GM18873 (cell line): ENCODE results near the gene ABCC6.

Experiments used
- ATAC-seq: cut with Tn5 transposase; IDR thresholded peaks from one replicate; pipeline ENCODE4 v1.9.1; 2021; ENCODE audit warnings: mild to moderate bottlenecking, moderate library complexity, moderate number of reproducible peaks; ENCODE audit not compliant: unreplicated experiment, low FRiP score

The ABCC6 gene

DNA sequence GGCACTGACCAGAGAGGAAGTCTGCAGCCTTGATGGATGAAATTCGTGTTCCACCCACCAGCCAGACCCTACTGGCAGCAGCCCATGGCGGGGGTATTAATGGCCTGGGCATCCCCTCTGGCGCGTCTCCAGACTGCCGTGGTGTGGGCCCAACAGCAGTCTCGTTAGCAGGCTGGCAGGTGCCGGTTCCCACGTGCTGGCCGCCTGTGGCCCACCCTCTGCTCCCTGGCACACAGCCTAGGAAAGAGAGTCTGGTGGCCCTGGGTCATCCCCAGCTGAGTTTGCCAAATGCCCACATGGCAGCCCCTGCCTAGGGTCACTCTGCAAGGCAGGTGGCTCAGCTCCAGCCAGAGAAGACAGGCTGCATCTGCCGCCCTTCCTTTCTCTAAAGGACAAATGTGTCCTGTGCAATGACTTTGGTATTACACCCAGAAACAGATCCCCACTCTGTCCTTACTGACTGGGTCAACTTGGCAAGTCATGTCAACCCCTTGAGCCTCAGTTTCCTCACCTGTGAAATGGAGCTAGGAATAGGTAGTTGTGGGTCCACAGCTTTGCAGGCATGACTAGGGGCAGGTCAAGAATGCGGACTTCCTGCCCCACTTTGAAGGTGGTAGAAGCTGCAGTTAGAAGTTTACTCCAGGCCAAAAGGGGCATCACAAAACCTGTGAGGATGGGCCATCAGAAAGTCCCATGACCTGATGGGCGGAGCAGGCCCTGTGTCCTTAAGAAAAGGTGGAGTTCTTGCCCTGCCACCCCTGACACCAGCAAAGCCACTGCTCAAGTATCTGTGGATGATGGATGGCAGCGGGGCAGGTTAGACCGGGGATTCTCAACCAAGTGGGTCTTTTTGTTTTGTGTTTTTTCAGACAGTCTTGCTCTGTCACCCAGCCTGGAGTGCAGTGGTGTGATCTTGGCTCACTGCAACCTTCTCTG lies 76.6 kb downstream of the ABCC6 start:
- ATAC-seq: no peak

DNA sequence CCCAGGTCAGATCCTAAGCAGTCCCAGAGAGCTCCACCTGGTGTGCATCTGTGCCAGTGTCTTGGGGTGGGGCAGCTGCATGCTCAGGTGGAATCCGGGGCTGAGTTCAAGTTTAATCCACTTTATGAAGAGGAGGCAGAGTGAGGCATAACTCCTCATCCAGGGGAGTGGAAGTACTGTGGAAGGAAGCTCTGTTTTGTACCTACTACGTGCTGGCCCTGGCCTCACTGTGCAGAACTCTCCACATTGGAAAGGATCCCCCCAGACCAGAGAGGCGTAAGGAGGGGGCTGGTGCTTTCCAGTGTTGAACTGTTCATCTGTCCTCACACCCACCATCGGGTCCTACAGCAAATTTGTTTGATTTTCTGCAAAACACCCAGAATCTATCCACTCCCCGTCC lies 78.0 kb downstream of the ABCC6 start:
- ATAC-seq: no peak

GRCh38 chr16:16144416-16144815 lies 78.9 kb downstream of the ABCC6 start:
- ATAC-seq: no peak

- ATAC-seq: no peak
Observed at GRCh38 chr16:16143931-16144330, 79.4 kb downstream of the ABCC6 start.

DNA sequence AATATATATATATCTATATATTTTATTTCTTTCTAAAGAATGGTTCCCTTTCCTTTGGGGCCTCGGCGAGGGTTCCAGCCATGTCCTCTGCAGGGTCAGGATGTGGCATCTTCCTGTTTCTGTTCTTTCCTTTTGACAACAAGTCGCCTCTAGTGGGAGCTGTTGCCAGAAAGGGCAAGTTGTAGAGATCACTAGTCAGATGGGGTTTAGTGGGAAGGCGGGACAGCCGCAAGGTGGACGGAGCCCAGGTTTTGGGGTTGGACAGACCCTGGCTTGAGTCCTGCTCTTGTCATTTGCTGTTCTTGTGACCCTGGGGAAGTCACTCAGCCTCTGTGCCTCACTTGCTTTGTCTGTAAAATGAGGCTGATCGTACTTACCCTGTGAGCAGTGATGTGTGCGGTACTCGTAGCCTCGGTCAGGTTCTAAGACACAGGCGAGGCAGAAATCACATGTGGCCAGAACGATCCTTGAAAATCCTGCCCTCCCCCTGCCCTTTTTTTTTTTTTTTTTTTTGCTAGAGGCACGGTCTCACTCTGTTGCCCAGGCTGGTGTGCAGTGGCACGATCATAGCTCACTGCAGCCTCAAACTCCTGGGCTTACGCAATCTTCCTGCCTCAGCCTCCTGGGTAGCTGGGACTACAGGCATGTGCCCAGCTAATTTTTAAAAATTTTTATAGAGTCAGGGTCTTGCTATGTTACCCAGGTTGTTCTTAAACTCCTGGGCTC lies 80.1 kb downstream of the ABCC6 start:
- no peak for ATAC-seq

GRCh38 chr16:16141784-16142396 lies 81.4 kb downstream of the ABCC6 start:
- ATAC-seq: no peak

DNA sequence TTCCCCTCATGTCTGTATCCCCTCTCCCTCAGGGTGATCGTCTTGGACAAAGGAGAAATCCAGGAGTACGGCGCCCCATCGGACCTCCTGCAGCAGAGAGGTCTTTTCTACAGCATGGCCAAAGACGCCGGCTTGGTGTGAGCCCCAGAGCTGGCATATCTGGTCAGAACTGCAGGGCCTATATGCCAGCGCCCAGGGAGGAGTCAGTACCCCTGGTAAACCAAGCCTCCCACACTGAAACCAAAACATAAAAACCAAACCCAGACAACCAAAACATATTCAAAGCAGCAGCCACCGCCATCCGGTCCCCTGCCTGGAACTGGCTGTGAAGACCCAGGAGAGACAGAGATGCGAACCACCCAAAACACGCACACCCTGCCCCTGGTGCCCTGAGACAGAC lies 82.2 kb downstream of the ABCC6 start:
- ATAC-seq: no peak

DNA sequence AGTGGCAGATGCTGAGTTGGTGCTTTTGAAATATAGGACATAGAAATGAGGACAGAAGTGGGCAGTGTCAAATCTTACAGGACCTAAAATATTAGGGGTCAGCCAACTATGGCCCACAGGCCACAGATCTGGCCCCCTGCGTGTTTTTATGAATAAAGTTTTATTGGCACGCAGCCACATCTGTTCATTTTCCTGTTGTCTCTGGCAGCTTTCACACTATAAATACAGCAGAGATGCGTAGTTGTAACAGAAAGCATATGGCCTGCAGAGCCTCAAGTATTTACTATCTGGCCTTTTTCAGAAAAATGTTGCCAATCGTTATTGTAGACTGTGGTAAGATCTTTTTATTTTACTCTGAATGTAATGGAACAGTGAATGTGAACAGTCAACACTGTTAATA lies 82.8 kb downstream of the ABCC6 start:
- ATAC-seq: no peak

DNA sequence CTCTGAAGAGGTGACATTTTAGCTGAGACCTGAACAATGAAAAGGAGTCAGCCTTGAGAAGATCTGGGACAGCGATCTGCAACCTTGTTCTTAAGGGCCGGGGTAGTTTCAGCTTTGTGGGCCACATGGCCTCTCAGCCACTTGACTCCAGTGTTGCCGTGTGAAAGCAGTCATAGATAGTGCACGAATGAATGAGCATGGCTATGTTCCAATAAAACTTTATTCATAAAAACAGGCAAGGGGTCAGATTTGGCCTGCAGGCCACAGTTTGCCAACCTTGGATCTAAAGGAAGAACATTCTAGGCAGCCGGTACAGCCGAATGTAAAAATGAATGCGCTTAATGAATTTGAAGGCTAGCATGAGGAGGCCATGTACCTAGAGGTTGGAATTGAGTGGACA lies 83.5 kb downstream of the ABCC6 start:
- ATAC-seq: no peak

- no peak for ATAC-seq
Observed at GRCh38 chr16:16139061-16139460, 84.2 kb downstream of the ABCC6 start.

- no peak for ATAC-seq
Observed at GRCh38 chr16:16138034-16138635, 85.2 kb downstream of the ABCC6 start.

GRCh38 chr16:16137110-16137509 lies 86.2 kb downstream of the ABCC6 start:
- ATAC-seq: no peak

GRCh38 chr16:16136588-16136987 lies 86.7 kb downstream of the ABCC6 start:
- no peak for ATAC-seq

GRCh38 chr16:16133943-16134604 lies 89.2 kb downstream of the ABCC6 start:
- ATAC-seq: no peak

- ATAC-seq: no peak
Observed at GRCh38 chr16:16131659-16132058, 91.6 kb downstream of the ABCC6 start.

DNA sequence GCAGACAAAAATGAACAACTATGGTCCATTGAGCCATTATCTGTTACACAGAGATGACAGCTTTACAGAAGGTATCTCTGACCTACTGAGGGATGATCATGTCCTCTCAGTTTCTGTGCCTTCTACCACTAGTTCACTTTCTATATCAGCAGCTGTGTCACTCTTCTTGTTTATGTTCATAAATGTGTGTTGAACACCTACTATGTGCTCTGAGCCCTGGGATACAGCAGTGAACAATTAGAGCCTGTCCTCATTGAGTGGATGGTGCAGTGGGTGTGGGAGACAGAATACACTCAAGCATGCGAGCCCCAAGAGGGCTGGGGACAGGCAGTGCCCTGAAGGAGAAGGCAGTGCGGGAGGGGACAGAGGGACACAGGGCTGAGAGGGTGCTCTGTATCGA lies 92.1 kb downstream of the ABCC6 start:
- no peak for ATAC-seq

DNA sequence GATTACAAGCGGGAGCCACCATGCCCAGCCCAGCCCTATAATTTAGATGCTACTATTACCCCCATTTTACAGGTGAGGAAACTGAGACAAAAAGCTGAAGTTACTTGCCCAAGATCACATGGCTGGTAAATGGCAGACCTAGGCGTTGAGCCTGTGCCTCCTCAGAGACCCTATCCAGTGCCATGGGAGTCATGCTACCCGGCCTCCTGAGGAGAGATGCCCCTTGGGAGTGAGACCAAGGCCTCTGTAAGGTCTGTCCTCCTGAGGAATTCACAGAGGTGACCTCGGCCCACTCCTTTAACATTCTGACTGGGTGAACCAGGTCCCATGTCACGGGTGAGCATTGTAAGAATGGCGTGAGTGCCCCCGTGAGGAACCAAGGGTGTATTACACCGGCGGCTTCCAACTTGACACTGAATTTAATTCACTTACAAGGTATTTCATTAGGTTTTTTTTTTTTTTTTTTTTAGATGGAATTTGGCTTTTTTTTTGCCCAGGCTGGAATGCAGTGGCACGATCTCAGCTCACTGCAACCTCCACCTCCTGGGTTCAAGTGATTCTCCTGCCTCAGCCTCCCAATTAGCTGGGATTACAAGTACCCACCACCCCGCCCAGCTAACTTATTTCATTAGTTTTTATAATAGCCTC lies 95.7 kb downstream of the ABCC6 start:
- ATAC-seq: no peak

GRCh38 chr16:16126896-16127295 lies 96.4 kb downstream of the ABCC6 start:
- no peak for ATAC-seq

- no peak for ATAC-seq
Observed at GRCh38 chr16:16124974-16125373, 98.3 kb downstream of the ABCC6 start.

- no peak for ATAC-seq
Observed at GRCh38 chr16:16124438-16124837, 98.9 kb downstream of the ABCC6 start.
